ENCODE results near the gene KCNG4. TPM values are rescaled to one million over a fixed set of nuclear protein-coding genes. Genes with fewer than 3 reads are reported as not detected.

KCNG4 gene
- total and polyA plus RNA-seq, 10 of the 15 experiments (the other 5 are each of a cell fraction or from before 2014, with no cell fraction given) = not detected

- Histone ChIP-seq H3K27me3 (replicated peaks in 1 of 2; ENCODE audit: control insufficient read depth in 2 of 2, insufficient read depth in 2 of 2, low read length in 1 of 2) (no peaks in the 10 kb centered on the region), H3K36me3 (ENCODE audit: control insufficient read depth in 2 of 2, insufficient read depth in 2 of 2, low read length in 1 of 2) (no peaks in the 10 kb centered on the region), H3K4me2 (ENCODE audit: control insufficient read depth, insufficient read depth) (no peak overlapping the region), H2AFZ (ENCODE audit: control insufficient read depth, low read depth, low read length) (no peak overlapping the region), H3K4me3 (no peak overlapping the region), H4K20me1 (ENCODE audit: control insufficient read depth, insufficient read depth) (no peaks in the 10 kb centered on the region), H3K9ac (ENCODE audit: control insufficient read depth, insufficient read depth, low read length) (no peak overlapping the region), H3K4me1 (ENCODE audit: control insufficient read depth, insufficient read depth, low read length) (no peaks in the 10 kb centered on the region; the same call in 1 of the 2 replicates), H3K79me2 (ENCODE audit: control insufficient read depth, insufficient read depth, low read length) (no peaks in the 10 kb centered on the region), H3K27ac (ENCODE audit: control insufficient read depth, insufficient read depth) (no peak overlapping the region), H3K9me3 (replicated peaks; ENCODE audit: control insufficient read depth, insufficient read depth, low read length) (no peaks in the 10 kb centered on the region; the same call in 2 of the 3 replicates)
- CTCF ChIA-PET = interaction anchor here (1.3 to 1.6 kb wide), 3 partner anchors 17 to 213 kb away, joined by 3 to 4 read pairs (median 4); partner anchors contain the start of gene TAF1C
- FAIRE-seq (no peak), ATAC-seq (no peak), DNase-seq (ENCODE audit: low read depth, low spot score) (no peak)
- intact Hi-C loops (cut with micrococcal nuclease; ENCODE audit: unreplicated experiment) (no loop called here), in situ Hi-C loops (cut with MboI) (no loop called here)
- SMC1A ChIA-PET (ENCODE audit: uncharacterized antibody, unreplicated experiment) = interaction anchor here (0.9 to 1.4 kb wide), 2 partner anchors 57 to 85 kb away, joined by 4 read pairs; no protein-coding TSS in a partner anchor
- TF ChIP-seq NR2C1 (IDR thresholded peaks at IDR 0.05) = no peak
- no peak for TF ChIP-seq CUX1 (IDR thresholded peaks at IDR 0.05; ENCODE audit: insufficient replicate concordance, low read depth, low read length)
- no peak for TF ChIP-seq IRF5 (IDR thresholded peaks at IDR 0.05; ENCODE audit: borderline replicate concordance)
- no peak for TF ChIP-seq SMC3 (IDR thresholded peaks at IDR 0.05; ENCODE audit: borderline replicate concordance, low read length)
- TF ChIP-seq EP300 (IDR thresholded peaks at IDR 0.05; ENCODE audit: borderline replicate concordance in 1 of 2, control insufficient read depth in 1 of 2, low read depth in 2 of 2, low read length in 2 of 2) = no peak
- TF ChIP-seq LARP7 (IDR thresholded peaks at IDR 0.05) = no peak
- TF ChIP-seq ZNF207 (IDR thresholded peaks at IDR 0.05; ENCODE audit: borderline replicate concordance) = no peak
- no peak for TF ChIP-seq CHD2 (IDR thresholded peaks at IDR 0.05; ENCODE audit: borderline replicate concordance, low read depth, low read length)
- no peak for TF ChIP-seq SMAD5 (IDR thresholded peaks at IDR 0.05; ENCODE audit: low read depth)
- TF ChIP-seq POU2F2 (IDR thresholded peaks at IDR 0.05; ENCODE audit: borderline replicate concordance, low read depth, low read length) = no peak
- TF ChIP-seq YY1 (IDR thresholded peaks at IDR 0.05; ENCODE audit: low read depth, low read length) = no peak
- no peak for TF ChIP-seq RELA (IDR thresholded peaks at IDR 0.05; ENCODE audit: borderline replicate concordance, partially characterized antibody)
- no peak for TF ChIP-seq SIX5 (IDR thresholded peaks at IDR 0.05; ENCODE audit: low read depth, low read length, severe bottlenecking)
- RAD21 ChIA-PET (ENCODE audit: unreplicated experiment) = no interaction called here
- POLR2A ChIA-PET = no interaction called here
- BruUV-seq (replicated peaks) = no TSS peak
- WGBS (ENCODE audit: insufficient coverage, insufficient replicate concordance, low lambda C conversion rate, missing lambda C conversion rate) = 40% methylated on average over 11 of the region's 11 CpGs
Measured at GRCh38 chr16:84169765-84170310, 70.0 kb downstream of the KCNG4 start.

All from GM12878 (cell line).